Limb (tissue), 2 donors: ENCODE results near the gene COMP.
"Not testable (repeated sequence)": the region's sequence is repeated elsewhere in the genome, so short reads cannot be mapped to it uniquely, and the experiment has no call there.

Experiments
- DNase-seq, 2 donors: peaks; one replicate each; pipeline ENCODE4 v3.0.0-alpha.2; 2016; ENCODE audit errors: extremely low spot score in 2 of 2

The COMP gene

GRCh38 chr19:18749362-18750231 is 41.5 kb downstream of the COMP start:
- no peak for DNase-seq

GRCh38 chr19:18746401-18747325 is 44.4 kb downstream of the COMP start:
- DNase-seq, result peak; percentile 47 to 64

- no peak for DNase-seq
Measured at GRCh38 chr19:18745931-18746330, 45.2 kb downstream of the COMP start.

GRCh38 chr19:18745012-18745735 is 45.9 kb downstream of the COMP start:
- DNase-seq, result peak in 1 of 2 donors; percentile 57

- DNase-seq, result peak in 1 of 2 donors; percentile 27
Measured at GRCh38 chr19:18743784-18744418, 47.2 kb downstream of the COMP start.

GRCh38 chr19:18742838-18743783 is 48.0 kb downstream of the COMP start:
- DNase-seq, result peak; percentile 50 to 67

GRCh38 chr19:18742324-18742723 is 48.8 kb downstream of the COMP start:
- DNase-seq, result peak in 1 of 2 donors; percentile 34

- peak in 1 of 2 donors; percentile 29 for DNase-seq
Measured at GRCh38 chr19:18741124-18742121, 49.7 kb downstream of the COMP start.

GRCh38 chr19:18738961-18739690 is 52.0 kb downstream of the COMP start:
- DNase-seq, result no peak

GRCh38 chr19:18737954-18738351 is 53.2 kb downstream of the COMP start:
- no peak for DNase-seq

GRCh38 chr19:18737337-18737953 is 53.7 kb downstream of the COMP start:
- no peak for DNase-seq

GRCh38 chr19:18736415-18737336 is 54.4 kb downstream of the COMP start:
- no peak for DNase-seq

GRCh38 chr19:18735752-18736151 is 55.4 kb downstream of the COMP start:
- no peak for DNase-seq

GRCh38 chr19:18735324-18735723 is 55.8 kb downstream of the COMP start:
- DNase-seq, result no peak

GRCh38 chr19:18733762-18734332 is 57.3 kb downstream of the COMP start:
- DNase-seq, result not testable (repeated sequence)

- DNase-seq, result peak; percentile 24 to 77
Measured at GRCh38 chr19:18733196-18733647, 57.9 kb downstream of the COMP start.
